ENCODE results near the gene UTP3.
"Not testable (repeated sequence)": the region's sequence is repeated elsewhere in the genome, so short reads cannot be mapped to it uniquely, and the experiment has no call there.

Gene UTP3

DNA sequence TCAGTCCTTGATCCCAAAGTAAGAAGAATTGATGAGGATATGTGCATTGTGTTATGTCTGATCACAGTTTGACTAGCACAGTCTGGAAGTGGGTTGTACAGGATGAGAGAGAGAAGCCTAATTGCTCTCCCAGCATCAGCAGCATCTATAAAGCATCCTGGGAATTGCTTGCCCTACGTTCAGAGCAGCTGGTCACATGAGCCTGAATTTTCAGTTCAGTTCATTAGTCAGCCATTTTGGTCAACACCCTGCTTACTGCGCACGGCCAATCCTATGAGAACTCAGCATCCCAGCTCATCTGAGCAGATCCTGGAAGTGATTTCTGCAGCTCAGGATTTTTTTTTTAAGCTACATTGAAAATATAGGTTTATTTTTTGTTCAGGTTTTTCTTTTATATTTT, 33.4 kb downstream of the UTP3 start, which contains the start of gene RUFY3:
Gene RUFY3, plus strand, starts transcription at position 218 of the 400 bp plus-strand sequence. CDS start 610 bp downstream, outside the sequence.
- Histone ChIP-seq H3K36me3 (ENCODE audit: control insufficient read depth, insufficient read depth, low read length) (no peaks in the 10 kb centered on the region), H3K27me3 (ENCODE audit: control insufficient read depth, insufficient read depth, low read length) (no peaks in the 10 kb centered on the region), H3K4me2 (ENCODE audit: low read length) (no peak within 1 kb of the TSS), H3K4me3 (ENCODE audit: low read depth, low read length) (no peak within 1 kb of the TSS), H3K9ac (no peak within 1 kb of the TSS), H3K9me3 (ENCODE audit: control insufficient read depth, low read length) (no peaks in the 10 kb centered on the region), H3K79me2 (peaks cover 4% of the 10 kb centered on the region), H3K4me1 (no peaks in the 10 kb centered on the region), H3K27ac (no peak within 1 kb of the TSS), H2AFZ (peak within 1 kb of the TSS; percentile 2)
- TF ChIP-seq, protein P1, sequence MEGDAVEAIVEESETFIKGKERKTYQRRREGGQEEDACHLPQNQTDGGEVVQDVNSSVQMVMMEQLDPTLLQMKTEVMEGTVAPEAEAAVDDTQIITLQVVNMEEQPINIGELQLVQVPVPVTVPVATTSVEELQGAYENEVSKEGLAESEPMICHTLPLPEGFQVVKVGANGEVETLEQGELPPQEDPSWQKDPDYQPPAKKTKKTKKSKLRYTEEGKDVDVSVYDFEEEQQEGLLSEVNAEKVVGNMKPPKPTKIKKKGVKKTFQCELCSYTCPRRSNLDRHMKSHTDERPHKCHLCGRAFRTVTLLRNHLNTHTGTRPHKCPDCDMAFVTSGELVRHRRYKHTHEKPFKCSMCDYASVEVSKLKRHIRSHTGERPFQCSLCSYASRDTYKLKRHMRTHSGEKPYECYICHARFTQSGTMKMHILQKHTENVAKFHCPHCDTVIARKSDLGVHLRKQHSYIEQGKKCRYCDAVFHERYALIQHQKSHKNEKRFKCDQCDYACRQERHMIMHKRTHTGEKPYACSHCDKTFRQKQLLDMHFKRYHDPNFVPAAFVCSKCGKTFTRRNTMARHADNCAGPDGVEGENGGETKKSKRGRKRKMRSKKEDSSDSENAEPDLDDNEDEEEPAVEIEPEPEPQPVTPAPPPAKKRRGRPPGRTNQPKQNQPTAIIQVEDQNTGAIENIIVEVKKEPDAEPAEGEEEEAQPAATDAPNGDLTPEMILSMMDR (IDR thresholded peaks at IDR 0.05): no peak

DNA sequence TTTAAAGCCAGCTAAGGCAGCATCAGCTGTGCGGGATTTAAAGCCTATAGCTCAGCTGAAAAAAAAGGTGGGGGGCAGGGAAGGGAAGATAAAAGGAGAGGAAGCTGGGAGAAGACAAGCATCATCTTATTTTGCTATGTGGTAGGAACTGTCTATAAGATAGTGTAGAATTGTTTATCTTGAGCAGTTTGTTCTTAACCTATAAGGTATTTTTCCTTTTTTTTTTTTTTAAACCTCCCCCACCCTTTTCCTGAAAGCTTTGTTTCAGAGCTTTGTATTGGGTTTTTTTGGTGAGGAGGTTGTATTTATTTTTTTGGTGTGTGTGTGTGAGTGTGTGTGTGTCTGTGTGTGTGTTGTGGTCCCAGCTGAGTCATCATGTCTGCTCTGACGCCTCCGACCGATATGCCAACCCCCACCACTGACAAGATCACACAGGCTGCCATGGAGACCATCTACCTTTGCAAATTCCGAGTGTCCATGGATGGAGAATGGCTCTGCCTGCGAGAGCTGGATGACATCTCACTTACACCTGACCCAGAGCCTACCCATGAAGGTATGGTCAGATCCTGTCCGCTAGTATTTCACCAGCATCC, 34.0 kb downstream of the UTP3 start:
- Histone ChIP-seq H3K27me3 (ENCODE audit: control insufficient read depth, insufficient read depth, low read length) (no peaks in the 10 kb centered on the region), H3K9me3 (ENCODE audit: control insufficient read depth, low read length) (no peaks in the 10 kb centered on the region), H3K9ac (no peak overlapping the region), H3K36me3 (ENCODE audit: control insufficient read depth, insufficient read depth, low read length) (no peaks in the 10 kb centered on the region), H3K4me2 (ENCODE audit: low read length) (no peak overlapping the region), H3K4me3 (ENCODE audit: low read depth, low read length) (no peak overlapping the region), H3K27ac (no peak overlapping the region), H2AFZ (peak overlapping the region; percentile 2), H3K4me1 (no peaks in the 10 kb centered on the region), H3K79me2 (peaks cover 4% of the 10 kb centered on the region)
- TF ChIP-seq, protein P1 (IDR thresholded peaks at IDR 0.05): no peak

DNA sequence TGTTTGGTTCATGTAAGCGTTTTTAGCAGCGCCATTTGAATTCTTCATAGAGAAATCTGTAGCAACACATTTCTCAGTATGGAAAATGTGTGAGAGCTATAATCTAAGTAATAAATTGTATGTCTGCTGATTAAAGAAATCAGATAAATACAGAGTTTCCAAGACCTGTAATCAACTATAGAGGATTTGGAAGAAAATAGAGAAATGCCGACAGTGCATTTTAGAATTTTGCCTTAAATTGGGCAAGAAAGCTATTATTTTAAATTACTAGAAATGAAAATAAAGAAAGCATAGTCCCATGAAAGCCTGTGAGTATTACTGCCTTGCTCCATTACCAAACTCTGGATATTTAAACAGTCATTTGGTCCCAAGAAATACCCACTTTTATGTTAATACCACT, 36.1 kb downstream of the UTP3 start:
- Histone ChIP-seq H3K4me1 (no peaks in the 10 kb centered on the region), H2AFZ (no peak overlapping the region), H3K36me3 (ENCODE audit: control insufficient read depth, insufficient read depth, low read length) (no peaks in the 10 kb centered on the region), H3K27me3 (ENCODE audit: control insufficient read depth, insufficient read depth, low read length) (no peaks in the 10 kb centered on the region), H3K79me2 (peaks cover 4% of the 10 kb centered on the region), H3K27ac (no peak overlapping the region), H3K9me3 (ENCODE audit: control insufficient read depth, low read length) (no peaks in the 10 kb centered on the region), H3K4me2 (ENCODE audit: low read length) (no peak overlapping the region), H3K4me3 (ENCODE audit: low read depth, low read length) (no peak overlapping the region), H3K9ac (no peak overlapping the region)
- TF ChIP-seq, protein P1 (IDR thresholded peaks at IDR 0.05): no peak

DNA sequence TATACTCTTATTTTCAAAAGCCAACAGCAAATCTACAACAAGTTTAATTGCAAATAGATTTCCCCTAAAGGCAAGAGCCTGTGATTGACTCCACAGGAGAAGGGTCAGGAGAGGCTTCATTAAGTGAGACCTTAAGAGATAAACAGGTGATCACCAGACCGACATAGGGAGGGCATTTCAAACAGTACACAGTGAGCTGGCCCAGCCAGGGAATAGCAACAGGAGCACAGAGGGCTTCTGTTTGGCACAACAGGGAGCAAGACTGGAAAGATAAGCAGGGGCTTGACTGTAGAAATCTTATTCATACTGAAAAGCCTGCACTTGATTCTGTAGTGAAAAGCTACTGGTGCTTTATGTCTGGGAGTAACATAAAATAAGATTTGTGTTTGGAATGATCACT, 37.3 kb downstream of the UTP3 start:
- H3K27ac ChIP-seq: no peak overlapping the region
- peaks cover 4% of the 10 kb centered on the region for H3K79me2 ChIP-seq
- H3K9ac ChIP-seq: no peak overlapping the region
- no peak overlapping the region for H3K4me2 ChIP-seq (ENCODE audit: low read length)
- H3K9me3 ChIP-seq (ENCODE audit: control insufficient read depth, low read length): no peaks in the 10 kb centered on the region
- no peak overlapping the region for H2AFZ ChIP-seq
- no peaks in the 10 kb centered on the region for H3K27me3 ChIP-seq (ENCODE audit: control insufficient read depth, insufficient read depth, low read length)
- H3K4me3 ChIP-seq (ENCODE audit: low read depth, low read length): no peak overlapping the region
- TF ChIP-seq, protein P1 (IDR thresholded peaks at IDR 0.05): no peak
- no peaks in the 10 kb centered on the region for H3K4me1 ChIP-seq
- H3K36me3 ChIP-seq (ENCODE audit: control insufficient read depth, insufficient read depth, low read length): no peaks in the 10 kb centered on the region

DNA sequence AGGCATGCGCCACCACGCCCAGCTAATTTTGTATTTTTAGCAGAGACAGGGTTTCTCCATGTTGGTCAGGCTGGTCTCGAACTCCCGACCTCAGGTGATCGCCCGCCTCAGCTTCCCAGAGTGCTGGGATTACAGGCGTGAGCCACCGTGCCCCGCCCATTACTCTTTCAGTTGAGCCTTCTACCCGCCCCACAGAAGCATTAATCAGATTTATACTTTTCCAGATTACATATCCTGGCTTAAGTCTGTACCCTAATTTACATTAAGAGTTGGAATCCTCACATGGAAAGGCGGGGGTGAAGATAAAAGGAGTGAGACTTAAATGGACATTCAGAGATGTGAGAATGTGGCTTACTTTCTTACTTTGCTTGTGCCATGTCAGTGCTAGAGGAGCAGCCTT, 38.2 kb downstream of the UTP3 start:
- not testable (repeated sequence) for H3K9me3 ChIP-seq (ENCODE audit: control insufficient read depth, low read length); H3K27ac ChIP-seq; H3K4me1 ChIP-seq; H3K27me3 ChIP-seq (ENCODE audit: control insufficient read depth, insufficient read depth, low read length); H3K36me3 ChIP-seq (ENCODE audit: control insufficient read depth, insufficient read depth, low read length); H3K4me2 ChIP-seq (ENCODE audit: low read length); H3K4me3 ChIP-seq (ENCODE audit: low read depth, low read length); H2AFZ ChIP-seq; H3K9ac ChIP-seq; H3K79me2 ChIP-seq
